Heart left ventricle (tissue), 16 donors: ENCODE results near the gene FAM168A. TPM values are rescaled to one million over a fixed set of nuclear protein-coding genes. Genes with fewer than 3 reads are reported as not detected.

ENCODE experiments used
- ATAC-seq, 4 donors: fragments of 200-7000 bp; cut with Tn5 transposase; one replicate each; pipeline ENCODE4 v1.9.1; 2020 to 2022; ENCODE audit warnings: moderate library complexity in 4 of 4, mild to moderate bottlenecking in 3 of 4, moderate number of reproducible peaks in 1 of 4
- DNase-seq, 5 donors: peaks; one replicate each; pipeline ENCODE4 v3.0.0-alpha.2; 2020
- H3K27ac ChIP-seq, 12 donors: fragments of 200-600 bp; sonication (generic) in 4 of 12; one replicate each; pipeline versions ENCODE4 v1.5.0 to v1.8.0; 2016 to 2022; ENCODE audit warnings: mild to moderate bottlenecking in 2 of 12
- H3K27me3 ChIP-seq, 9 donors: fragments of 200-600 bp; sonication (generic) in 2 of 9; one replicate each; pipeline versions ENCODE4 v1.5.1 to v1.8.0; 2016 to 2022; ENCODE audit warnings: mild to moderate bottlenecking in 3 of 9
- H3K36me3 ChIP-seq, 9 donors: fragments of 200-600 bp; sonication (generic) in 2 of 9; one replicate each; pipeline versions ENCODE4 v1.5.0 to v1.8.0; 2018 to 2022; ENCODE audit warnings: mild to moderate bottlenecking in 2 of 9
- H3K4me1 ChIP-seq, 12 donors: fragments of 200-600 bp; sonication (generic) in 4 of 12; one replicate each; pipeline versions ENCODE4 v1.5.0 to v1.8.0; 2016 to 2022; ENCODE audit warnings: mild to moderate bottlenecking in 3 of 12
- H3K4me3 ChIP-seq, 12 donors: fragments of 200-600 bp; sonication (generic) in 4 of 12; one replicate each; pipeline versions ENCODE4 v1.5.0 to v1.8.0; 2017 to 2022; ENCODE audit warnings: mild to moderate bottlenecking in 9 of 12, moderate library complexity in 4 of 12
- H3K9me3 ChIP-seq, 12 donors: fragments of 200-600 bp; sonication (generic) in 4 of 12; one replicate each; pipeline versions ENCODE4 v1.5.0 to v1.8.0; 2016 to 2022; ENCODE audit warnings: mild to moderate bottlenecking in 1 of 12
- CTCF ChIP-seq, 12 donors: fragments of 200-600 bp; sonication (generic) in 4 of 12; IDR thresholded peaks; one replicate each; pipeline versions ENCODE4 v1.5.0 to v1.8.0; 2018 to 2022; ENCODE audit warnings: antibody characterized with exemption in 12 of 12, mild to moderate bottlenecking in 5 of 12
- POLR2A ChIP-seq, 2 donors: fragments of 450-650 bp; IDR thresholded peaks; one replicate each; pipeline ENCODE4 v1.6.1; 2017; ENCODE audit warnings: antibody characterized with exemption in 2 of 2, mild to moderate bottlenecking in 2 of 2, moderate library complexity in 2 of 2
- WGBS, 4 donors: extraction: QIAGEN DNeasy Blood & Tissue Kit in 2 of 4; methylation state at CpG; one replicate each; pipeline versions ENCODE4 v1.1.5 to v1.1.7; 2013 to 2018; 5-methylcytosine and 5-hydroxymethylcytosine counted together
- intact Hi-C, 10 donors: fragments of 100-400 bp; cut with DNase I; formaldehyde crosslinking; loops; one replicate each; pipeline versions ENCODE4 v1.11.1 to v1.14.2; 2022
- polyA plus RNA-seq, 2 donors: library from polyadenylated mRNA; stranded (reverse); fragments of 200-250 nt; gene quantifications; one replicate each; pipeline ENCODE4 v1.2.3, GENCODE V29; 2013
- total RNA-seq, 9 donors: library from RNA; depleted of rRNA in 2 of 9; stranded (reverse); fragments of >200 nt in 2 of 9; fragmentation: NEBNext Ultra II Directional in 3 of 9; extraction: Animal tissue kit (Norgen Biotek cat#: 25700) in 3 of 9; gene quantifications; one replicate each; pipeline versions ENCODE4 v1.1.0 to v1.2.4, GENCODE V29; 2016 to 2023
- donor health status: ischemic (EF 13 %, LVEDD 7.1; RV severe dilation, severe dysfunction).
- donor health status: healthy with polysubstance abuse.
- donor health status: DM: no; HTN: yes; CAD: no.
- donor health status: DM: no; HTN: no; CAD: no.
- donor health status: ischemic (EF 25% LVEDD 6.9; RV normal size, moderate dysfunction).
- donor health status: ischemic (EF 25% LVEDD 5.7; RV mildly dilated, moderate dysfunction).
- donor health status: healthy.
- donor health status: DM: yes; HTN: yes; CAD: no.
- donor health status: ischemic (EF 35%, LVEDD 5.7; RV mildly dilated, moderate dysfunction).
- donor health status: nonischemic (EF 11% LVEDD 7.7; RV severe dilation, severe dysfunction).
- donor health status: DM: yes; HTN: yes; CAD: no.
- donor health status: PGD.
- donor health status: ischemic (EF 29% LVEDD 5.4; RV normal size, mild dysfunction).
- donor health status: nonischemic (EF 23%, LVEDD 6.1; RV moderate dilation, normal function).

The FAM168A gene
- total and polyA plus RNA-seq, 11 donors = 9.0 to 39.1 (median 27.8) TPM

DNA sequence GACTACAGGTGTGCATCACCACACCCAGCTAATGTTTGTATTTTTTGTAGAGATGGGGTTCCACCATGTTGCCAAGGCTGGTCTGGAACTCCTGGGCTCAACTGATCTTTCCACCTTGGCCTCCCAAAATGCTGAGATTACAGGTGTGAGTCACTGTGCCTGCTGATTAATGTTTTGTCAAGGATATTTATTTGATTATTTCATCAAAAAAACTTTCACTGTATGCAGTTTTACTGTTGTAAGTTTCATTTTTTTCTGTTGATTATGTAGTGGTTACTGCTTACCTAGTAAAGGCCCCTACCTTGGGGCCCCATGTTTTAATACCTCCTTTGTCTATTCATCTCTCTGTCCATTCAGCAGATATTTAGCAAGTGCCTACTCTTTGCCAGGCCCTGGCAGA lies 16.7 kb upstream of the FAM168A start:
- no peaks in the 10 kb centered on the region for H3K27me3 ChIP-seq
- H3K9me3 ChIP-seq = peaks cover 0 to 3% (median 0%) of the 10 kb centered on the region in 12 donors
- H3K27ac ChIP-seq = no peak overlapping the region
- ATAC-seq = no peak
- no peak for TF ChIP-seq CTCF (IDR thresholded peaks at IDR 0.05)
- TF ChIP-seq POLR2A (IDR thresholded peaks at IDR 0.05) = no peak
- H3K4me1 ChIP-seq = no peaks in the 10 kb centered on the region
- intact Hi-C loops = no loop called here
- no peak overlapping the region for H3K4me3 ChIP-seq
- no peak for DNase-seq
- no peaks in the 10 kb centered on the region for H3K36me3 ChIP-seq

- no peaks in the 10 kb centered on the region for H3K36me3 ChIP-seq
- no peak for ATAC-seq
- no peak overlapping the region for H3K4me3 ChIP-seq
- no peak overlapping the region for H3K27ac ChIP-seq
- no peaks in the 10 kb centered on the region for H3K27me3 ChIP-seq
- no peak for TF ChIP-seq CTCF (IDR thresholded peaks at IDR 0.05)
- no peak for TF ChIP-seq POLR2A (IDR thresholded peaks at IDR 0.05)
- no peaks in the 10 kb centered on the region for H3K4me1 ChIP-seq
- intact Hi-C loops = no loop called here
- DNase-seq = no peak
- 84 to 89% (median 88%) methylated on average over 5 of the region's 5 CpGs for WGBS, 4 donors
- H3K9me3 ChIP-seq = peaks cover 0 to 3% (median 0%) of the 10 kb centered on the region in 12 donors
Observed at GRCh38 chr11:73612601-73613140, 14.8 kb upstream of the FAM168A start.

DNA sequence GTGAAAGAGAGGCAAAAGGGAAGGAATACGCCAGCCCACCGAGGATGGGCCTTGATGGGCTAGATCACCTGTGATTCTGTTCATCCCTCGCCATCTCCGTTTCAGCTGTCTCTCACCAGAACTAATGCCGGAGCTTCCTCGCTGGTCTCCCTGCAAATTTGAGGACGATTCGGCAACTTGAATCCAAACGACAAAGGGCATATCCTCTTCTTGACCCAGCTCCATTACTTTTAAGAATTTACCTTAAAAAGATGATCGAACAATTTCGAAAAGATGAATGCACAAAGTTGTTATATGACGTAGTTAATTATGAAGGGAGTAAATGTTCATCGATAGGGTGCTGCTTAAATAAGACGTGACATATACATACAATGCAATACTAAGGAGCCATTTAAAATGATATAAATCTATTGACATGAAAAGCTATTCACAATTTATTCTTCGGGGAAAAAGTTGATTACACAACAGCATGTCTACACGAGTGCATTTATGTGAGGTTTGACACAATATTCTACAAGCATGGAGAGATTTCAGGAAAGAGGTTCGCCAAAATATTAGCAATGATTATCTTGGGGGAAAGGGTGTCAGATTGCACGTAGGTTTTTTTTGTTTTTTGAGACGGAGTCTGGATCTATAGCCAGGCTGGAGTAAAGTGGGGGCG lies 937 bp upstream of the FAM168A start:
- Histone ChIP-seq H3K4me1 (peaks cover 0 to 27% (median 15%) of the 10 kb centered on the region in 12 donors), H3K9me3 (no peaks in the 10 kb centered on the region), H3K36me3 (no peaks in the 10 kb centered on the region), H3K4me3 (peak overlapping the region in 11 of 12 donors; percentile 80 to 97 (median 90)), H3K27me3 (no peaks in the 10 kb centered on the region), H3K27ac (peak overlapping the region; percentile 69 to 92 (median 86))
- DNase-seq (no peak), ATAC-seq (no peak)
- TF ChIP-seq POLR2A (IDR thresholded peaks at IDR 0.05) = no peak
- TF ChIP-seq CTCF (IDR thresholded peaks at IDR 0.05) = no peak
- 34 to 45% (median 39%) methylated on average over 20 of the region's 20 CpGs for WGBS, 4 donors
- intact Hi-C loops = loop anchor here in 8 of 10 donors (2.0 to 10.0 kb wide), 9 partner anchors 114 to 292 kb away; partner anchors contain the start of gene ARHGEF17 (in 1 of the 8)

GRCh38 chr11:73597336-73597955 lies 466 bp downstream of the FAM168A start:
- Histone ChIP-seq H3K27ac (peak overlapping the region; percentile 69 to 92 (median 86)), H3K36me3 (no peaks in the 10 kb centered on the region), H3K4me3 (peak overlapping the region; percentile 75 to 97 (median 90)), H3K27me3 (no peaks in the 10 kb centered on the region), H3K4me1 (peaks cover 0 to 28% (median 15%) of the 10 kb centered on the region in 12 donors), H3K9me3 (no peaks in the 10 kb centered on the region)
- intact Hi-C loops = loop anchor here in 8 of 10 donors (5.0 to 10.0 kb wide), 7 partner anchors 113 to 290 kb away; partner anchors contain the start of gene ARHGEF17 (in 1 of the 8)
- ATAC-seq (no peak), DNase-seq (peak in 1 of 5 donors; percentile 25)
- TF ChIP-seq CTCF (IDR thresholded peaks at IDR 0.05) = no peak
- TF ChIP-seq POLR2A (IDR thresholded peaks at IDR 0.05) = no peak
- whole genome bisulfite sequencing, 4 donors = 2 to 8% (median 3%) methylated on average over 14 to 27 of the region's 27 CpGs
